Colonic mucosa (tissue), 4 donors: Measurements from ENCODE around the gene MAP2K5. TPM values are rescaled to one million over a fixed set of nuclear protein-coding genes. Genes with fewer than 3 reads are reported as not detected.
"Not testable (repeated sequence)": the region's sequence is repeated elsewhere in the genome, so short reads cannot be mapped to it uniquely, and the experiment has no call there.

Experiments
- DNase-seq: peaks from one replicate; pipeline ENCODE4 v3.0.0-alpha.2; 2020
- H3K27ac ChIP-seq: fragments of 200-600 bp; one replicate; pipeline ENCODE4 v1.8.0; 2021
- H3K27me3 ChIP-seq: fragments of 200-600 bp; one replicate; pipeline ENCODE4 v1.8.0; 2021
- H3K36me3 ChIP-seq: fragments of 200-600 bp; one replicate; pipeline ENCODE4 v1.8.0; 2021
- H3K4me1 ChIP-seq: fragments of 200-600 bp; one replicate; pipeline ENCODE4 v1.8.0; 2021; ENCODE audit warnings: mild to moderate bottlenecking
- H3K4me3 ChIP-seq: fragments of 200-600 bp; one replicate; pipeline ENCODE4 v1.8.0; 2021
- H3K9ac ChIP-seq, 2 donors: one replicate each; pipeline ENCODE4 v1.7.0; 2013; ENCODE audit warnings: control low read depth in 2 of 2, low read depth in 2 of 2, low read length in 2 of 2
- H3K9me3 ChIP-seq: fragments of 200-600 bp; one replicate; pipeline ENCODE4 v1.8.0; 2021
- CTCF ChIP-seq: fragments of 200-600 bp; IDR thresholded peaks from one replicate; pipeline ENCODE4 v1.8.0; 2022; ENCODE audit warnings: antibody characterized with exemption, mild to moderate bottlenecking
- intact Hi-C: fragments of 100-400 bp; cut with DNase I; formaldehyde crosslinking; loops from one replicate; pipeline ENCODE4 v1.14.1; 2022
- total RNA-seq, 2 donors: library from RNA; stranded (reverse); fragmentation: NEBNext Ultra II Directional in 1 of 2; extraction: Animal tissue kit (Norgen Biotek cat#: 25700) in 1 of 2; gene quantifications; one replicate each; pipeline ENCODE4 v1.2.1, GENCODE V29; 2021
- donor health status: healthy.
- donor health status: DM: no; HTN: no; CAD: no.
- donor health status: DM: no; HTN: no; CAD: no.

The MAP2K5 gene
- total RNA-seq, 2 donors from 2014 or later: 19.1 to 20.2 TPM

- Histone ChIP-seq H3K27ac (no peak overlapping the region), H3K4me3 (no peak overlapping the region), H3K9ac (no peak overlapping the region), H3K27me3 (no peaks in the 10 kb centered on the region), H3K4me1 (no peaks in the 10 kb centered on the region), H3K9me3 (no peaks in the 10 kb centered on the region), H3K36me3 (no peaks in the 10 kb centered on the region)
- TF ChIP-seq CTCF: no peak
- DNase-seq: no peak
- intact Hi-C loops: no loop called here
Observed at GRCh38 chr15:67646847-67647246, 104.3 kb downstream of the MAP2K5 start.

DNA sequence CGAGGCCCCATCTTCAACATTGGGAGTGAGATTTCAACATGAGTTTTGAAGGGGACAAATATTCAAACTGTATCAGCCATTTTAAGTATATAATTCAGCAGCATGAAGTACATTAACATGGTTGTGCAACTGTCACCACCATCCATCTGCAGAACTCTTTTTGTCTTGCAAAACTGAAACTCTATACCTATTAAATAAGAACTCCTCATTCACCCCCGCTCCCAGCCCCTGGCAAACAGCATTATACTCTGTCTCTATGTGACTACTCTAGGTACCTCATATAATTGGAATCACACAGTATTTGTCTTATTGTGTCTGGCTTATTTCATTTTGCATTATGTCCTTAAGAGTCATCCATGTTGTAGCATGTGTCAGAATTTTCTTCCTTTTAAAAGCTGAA lies 110.1 kb downstream of the MAP2K5 start:
- TF ChIP-seq CTCF: no peak
- H3K9me3 ChIP-seq: no peaks in the 10 kb centered on the region
- DNase-seq: no peak
- intact Hi-C loops: no loop called here
- no peak overlapping the region for H3K9ac ChIP-seq
- H3K27ac ChIP-seq: no peak overlapping the region
- H3K27me3 ChIP-seq: no peaks in the 10 kb centered on the region
- H3K4me3 ChIP-seq: no peak overlapping the region
- H3K4me1 ChIP-seq: no peaks in the 10 kb centered on the region
- no peaks in the 10 kb centered on the region for H3K36me3 ChIP-seq

DNA sequence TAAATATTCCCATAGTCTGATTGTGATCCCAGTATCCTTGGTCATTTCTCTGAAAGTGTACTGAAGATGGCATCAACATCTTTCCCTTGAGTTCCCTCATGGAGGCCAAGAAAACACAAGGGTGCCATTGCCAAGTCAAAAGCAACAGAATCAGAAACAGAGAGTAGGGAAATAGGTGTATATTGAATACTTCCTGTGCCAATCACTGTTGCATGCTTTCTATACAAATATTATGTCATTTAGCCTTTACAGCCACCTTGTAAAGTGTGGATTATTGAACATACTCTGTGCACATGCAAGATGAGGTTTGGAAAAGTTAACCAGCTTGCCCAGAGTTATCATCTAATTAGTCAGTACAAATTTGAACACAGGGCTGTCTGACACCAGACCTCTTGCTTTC lies 117.9 kb downstream of the MAP2K5 start:
- Histone ChIP-seq H3K9ac (no peak overlapping the region), H3K4me3 (no peak overlapping the region), H3K9me3 (no peaks in the 10 kb centered on the region), H3K27me3 (no peaks in the 10 kb centered on the region), H3K4me1 (no peaks in the 10 kb centered on the region), H3K36me3 (no peaks in the 10 kb centered on the region), H3K27ac (no peak overlapping the region)
- intact Hi-C loops: no loop called here
- DNase-seq: no peak
- TF ChIP-seq CTCF: no peak

DNA sequence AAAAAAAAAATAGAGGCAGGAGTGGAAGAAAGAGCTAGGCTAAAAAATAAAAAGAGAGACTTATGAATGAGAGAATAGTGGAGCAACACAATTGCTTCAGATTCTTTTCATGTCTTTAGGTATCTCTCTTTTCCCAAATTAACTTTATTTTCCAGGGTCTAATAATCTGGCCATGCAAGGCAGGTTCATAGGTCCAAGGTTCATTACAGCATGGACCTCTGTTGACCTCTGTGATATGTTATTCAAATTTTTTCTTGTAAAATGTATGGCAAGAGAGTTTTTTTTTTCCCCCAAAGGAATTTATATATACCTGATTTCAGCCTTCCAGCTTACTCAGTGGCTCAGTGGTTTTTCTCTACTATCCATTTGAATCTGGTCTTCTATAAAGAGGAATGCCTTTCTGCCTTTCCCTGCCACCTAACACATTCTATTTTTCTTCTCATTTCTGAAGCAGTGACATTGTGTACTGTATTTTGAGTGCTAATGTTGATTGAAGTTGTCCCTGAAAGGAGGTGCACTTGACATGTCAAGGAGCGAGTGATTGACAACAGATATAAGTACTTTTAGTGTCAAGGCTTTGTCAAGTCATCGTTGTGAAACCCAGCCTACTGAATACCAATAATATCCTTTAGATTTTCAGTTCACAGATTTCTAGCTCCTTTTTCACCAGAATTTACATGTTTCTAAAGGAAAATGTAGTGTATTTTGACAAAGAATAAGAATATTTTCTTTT lies 118.5 kb downstream of the MAP2K5 start:
- Histone ChIP-seq H3K4me1 (no peaks in the 10 kb centered on the region), H3K9me3 (no peaks in the 10 kb centered on the region), H3K4me3 (no peak overlapping the region), H3K27ac (no peak overlapping the region), H3K9ac (no peak overlapping the region), H3K36me3 (no peaks in the 10 kb centered on the region), H3K27me3 (no peaks in the 10 kb centered on the region)
- no peak for TF ChIP-seq CTCF
- intact Hi-C loops: no loop called here
- no peak for DNase-seq

- Histone ChIP-seq H3K4me1 (no peaks in the 10 kb centered on the region), H3K27ac (no peak overlapping the region), H3K9me3 (no peaks in the 10 kb centered on the region), H3K27me3 (no peaks in the 10 kb centered on the region), H3K4me3 (no peak overlapping the region), H3K36me3 (no peaks in the 10 kb centered on the region), H3K9ac (no peak overlapping the region)
- intact Hi-C loops: no loop called here
- DNase-seq: no peak
- no peak for TF ChIP-seq CTCF
Observed at GRCh38 chr15:67670647-67671305, 128.3 kb downstream of the MAP2K5 start.

DNA sequence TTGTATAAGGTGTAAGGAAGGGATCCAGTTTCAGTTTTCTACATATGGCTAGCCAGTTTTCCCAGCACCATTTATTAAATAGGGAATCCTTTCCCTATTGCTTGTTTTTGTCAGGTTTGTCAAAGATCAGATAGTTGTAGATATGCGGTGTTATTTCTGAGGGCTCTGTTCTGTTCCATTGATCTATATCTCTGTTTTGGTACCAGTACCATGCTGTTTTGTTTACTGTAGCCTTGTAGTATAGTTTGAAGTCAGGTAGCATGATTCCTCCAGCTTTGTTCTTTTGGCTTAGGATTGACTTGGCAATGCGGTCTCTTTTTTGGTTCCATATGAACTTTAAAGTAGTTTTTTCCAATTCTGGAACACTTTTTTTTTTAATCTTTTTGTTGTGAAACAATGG lies 130.3 kb downstream of the MAP2K5 start:
- H3K36me3 ChIP-seq, H3K27me3 ChIP-seq, intact Hi-C loops, H3K9me3 ChIP-seq, H3K9ac ChIP-seq, H3K4me1 ChIP-seq, DNase-seq, H3K27ac ChIP-seq, H3K4me3 ChIP-seq: not testable (repeated sequence)
